ENCODE data around the gene SLITRK1. TPM values are rescaled to one million over a fixed set of nuclear protein-coding genes. Genes with fewer than 3 reads are reported as not detected.

The SLITRK1 gene, protein sequence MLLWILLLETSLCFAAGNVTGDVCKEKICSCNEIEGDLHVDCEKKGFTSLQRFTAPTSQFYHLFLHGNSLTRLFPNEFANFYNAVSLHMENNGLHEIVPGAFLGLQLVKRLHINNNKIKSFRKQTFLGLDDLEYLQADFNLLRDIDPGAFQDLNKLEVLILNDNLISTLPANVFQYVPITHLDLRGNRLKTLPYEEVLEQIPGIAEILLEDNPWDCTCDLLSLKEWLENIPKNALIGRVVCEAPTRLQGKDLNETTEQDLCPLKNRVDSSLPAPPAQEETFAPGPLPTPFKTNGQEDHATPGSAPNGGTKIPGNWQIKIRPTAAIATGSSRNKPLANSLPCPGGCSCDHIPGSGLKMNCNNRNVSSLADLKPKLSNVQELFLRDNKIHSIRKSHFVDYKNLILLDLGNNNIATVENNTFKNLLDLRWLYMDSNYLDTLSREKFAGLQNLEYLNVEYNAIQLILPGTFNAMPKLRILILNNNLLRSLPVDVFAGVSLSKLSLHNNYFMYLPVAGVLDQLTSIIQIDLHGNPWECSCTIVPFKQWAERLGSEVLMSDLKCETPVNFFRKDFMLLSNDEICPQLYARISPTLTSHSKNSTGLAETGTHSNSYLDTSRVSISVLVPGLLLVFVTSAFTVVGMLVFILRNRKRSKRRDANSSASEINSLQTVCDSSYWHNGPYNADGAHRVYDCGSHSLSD
- total RNA-seq = not detected

DNA sequence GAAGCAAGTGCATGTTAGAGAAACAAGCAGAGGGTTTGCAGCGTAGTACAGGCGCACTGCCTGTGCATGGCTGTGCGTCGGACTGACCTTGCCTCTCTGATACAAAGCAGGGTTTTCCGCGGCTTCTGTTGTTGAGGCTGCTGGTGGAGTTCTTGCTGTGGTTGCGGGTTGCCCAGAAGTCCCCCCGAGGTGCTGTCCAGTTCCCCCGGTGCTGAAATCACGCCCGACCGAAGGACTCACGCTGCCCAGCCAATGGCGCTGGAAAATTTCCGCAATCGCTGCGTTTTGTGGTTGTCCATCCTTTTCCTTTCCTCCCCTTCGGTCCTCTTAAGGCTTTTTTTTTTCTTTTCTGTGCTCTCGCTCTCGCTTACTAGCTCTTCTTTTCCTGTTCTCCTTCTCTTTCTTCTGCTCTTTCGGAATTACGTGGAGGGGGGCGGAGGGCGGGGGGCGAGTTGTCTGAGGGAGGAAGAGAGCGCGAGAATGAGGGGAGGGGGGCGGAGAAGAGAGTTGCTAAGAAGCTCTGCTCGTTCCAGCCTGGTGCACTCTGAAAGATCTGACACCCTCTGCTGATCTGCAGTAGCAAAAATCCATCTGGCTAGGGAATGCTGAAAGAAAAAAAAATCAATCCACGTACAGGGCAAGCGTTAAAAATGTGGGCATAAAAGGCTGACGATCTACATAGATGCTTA is at the start of gene SLITRK1:
Gene SLITRK1 (minus strand): TSS at position 558 of the 689 bp plus-strand sequence. CDS start 967 bp downstream, outside the sequence.
- DNase-seq (ENCODE audit: low spot score) = no peak

DNA sequence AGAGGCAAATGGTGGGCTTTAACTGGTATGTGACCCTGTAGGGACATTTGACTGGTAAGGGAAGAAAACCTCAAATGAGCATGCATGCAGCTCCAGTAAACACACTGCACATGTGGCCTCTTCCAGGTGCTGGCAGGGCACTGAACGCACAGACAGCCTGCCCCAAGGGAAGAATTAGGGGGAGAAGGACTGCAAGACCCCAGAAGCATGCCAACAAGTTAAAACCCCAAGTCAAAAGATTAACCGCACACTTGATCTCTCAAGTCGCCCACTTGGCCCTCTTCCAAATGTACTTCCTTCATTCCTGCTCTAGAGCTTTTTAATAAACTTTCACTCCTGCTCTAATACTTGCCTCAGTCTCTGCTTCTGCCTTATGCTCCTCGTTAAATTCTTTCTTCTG is 46.9 kb upstream of the SLITRK1 start:
- DNase-seq (ENCODE audit: low spot score) = no peak

DNA sequence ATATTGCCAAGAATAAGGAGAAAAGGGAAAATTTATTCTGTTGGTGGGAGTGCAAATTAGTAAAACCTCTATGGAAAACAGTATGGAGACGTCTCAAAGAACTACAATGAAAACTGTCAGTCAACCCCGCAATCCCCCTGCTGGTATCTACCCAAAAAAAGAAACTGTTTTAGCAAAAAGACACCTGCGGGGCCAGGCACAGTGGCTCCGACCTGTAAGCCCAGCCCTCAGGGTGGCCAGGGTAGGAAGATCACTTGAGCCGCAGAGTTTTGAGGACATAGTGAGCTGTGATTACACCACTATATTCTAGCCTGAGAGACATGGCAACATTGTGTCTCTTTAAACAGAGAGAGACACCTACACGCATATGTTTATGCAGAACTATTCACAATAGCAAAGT is 37.5 kb upstream of the SLITRK1 start:
- DNase-seq (ENCODE audit: low spot score) = no peak

DNA sequence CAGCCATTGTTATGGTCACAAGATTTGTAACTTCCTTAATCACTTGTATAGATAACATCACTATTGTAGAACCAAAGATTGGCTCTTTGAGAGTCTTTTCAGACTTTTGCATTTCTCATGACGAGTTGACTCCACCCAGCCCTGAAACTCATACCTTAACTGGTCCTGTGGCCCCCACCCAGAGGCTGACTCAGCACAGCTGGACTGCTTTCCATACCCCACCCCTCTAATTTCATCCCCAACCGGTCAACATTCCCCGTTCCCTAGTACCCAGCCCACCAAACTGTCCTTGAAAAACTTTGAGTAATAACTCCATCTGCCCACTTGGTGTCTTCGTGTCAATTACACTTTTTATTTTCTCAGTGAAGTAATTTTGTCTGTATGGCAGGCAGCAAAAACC is 32.1 kb upstream of the SLITRK1 start:
- DNase-seq (ENCODE audit: low spot score) = no peak

DNA sequence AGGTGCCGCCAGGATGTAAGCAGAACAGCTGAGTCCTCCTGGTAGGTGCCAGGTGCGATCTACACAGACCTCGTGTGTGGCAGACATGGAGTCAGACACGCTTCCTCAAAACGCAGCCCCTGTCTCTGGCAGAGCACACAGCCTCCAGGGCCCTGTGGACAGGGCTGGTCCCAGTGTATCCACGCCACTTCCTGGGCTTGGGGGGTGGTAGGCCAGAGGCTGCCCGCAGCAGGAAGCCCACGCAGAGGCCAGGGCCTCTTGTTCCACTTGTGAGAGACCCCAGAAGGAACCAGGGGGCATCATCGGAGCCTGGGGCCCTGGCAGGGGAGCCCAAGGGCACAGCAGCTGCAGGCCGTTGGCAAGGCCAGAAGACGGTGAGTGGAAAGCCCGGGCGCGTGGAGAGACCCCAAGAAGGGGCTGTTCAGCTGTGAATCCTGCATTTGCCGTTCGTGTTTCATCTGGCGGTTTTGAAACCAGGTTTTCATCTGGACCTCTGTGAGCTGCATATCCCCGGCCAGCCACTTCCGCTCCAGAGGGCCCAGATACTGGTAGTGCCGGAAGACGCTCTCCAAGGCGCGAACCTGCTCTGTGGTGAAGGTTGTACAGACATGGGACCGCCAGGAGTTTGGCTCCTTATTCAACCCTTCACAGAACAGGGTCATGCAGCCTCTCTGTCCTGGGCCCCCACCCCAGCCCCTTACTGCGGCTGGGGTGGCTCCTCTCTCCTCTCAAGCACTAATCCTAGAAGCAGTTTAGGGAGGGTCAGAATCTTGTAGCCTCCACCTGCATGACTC is 25.1 kb upstream of the SLITRK1 start:
- no peak for DNase-seq (ENCODE audit: low spot score)

DNA sequence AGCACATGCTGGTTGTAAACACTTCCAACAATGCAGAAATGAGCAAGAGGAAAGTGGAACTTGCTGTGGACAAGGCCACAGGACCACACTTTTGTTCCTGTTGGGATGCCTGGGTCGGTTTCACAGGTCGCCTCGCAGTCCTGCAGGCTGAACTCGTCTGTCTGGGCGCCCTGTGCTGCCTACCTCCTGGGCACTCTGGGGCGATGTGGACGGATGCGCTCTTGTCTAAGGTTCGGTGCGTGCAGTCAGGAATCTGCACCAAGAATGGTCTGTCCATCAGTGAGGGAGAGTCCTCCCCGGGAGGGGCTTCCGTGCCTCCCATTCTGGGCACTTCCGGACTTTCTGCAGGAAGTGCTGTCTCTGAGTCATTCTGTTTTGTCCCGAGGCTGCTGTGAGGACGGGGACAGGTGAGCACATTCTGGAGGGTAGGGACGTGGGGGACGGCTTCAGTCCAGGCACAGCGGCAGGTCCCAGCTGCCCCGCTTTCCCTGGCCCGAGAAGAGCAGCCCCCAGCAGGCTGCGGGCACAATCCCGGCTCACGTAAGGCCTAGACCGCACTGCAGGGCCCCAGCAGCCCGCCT is 24.1 kb upstream of the SLITRK1 start:
- DNase-seq (ENCODE audit: low spot score) = no peak

DNA sequence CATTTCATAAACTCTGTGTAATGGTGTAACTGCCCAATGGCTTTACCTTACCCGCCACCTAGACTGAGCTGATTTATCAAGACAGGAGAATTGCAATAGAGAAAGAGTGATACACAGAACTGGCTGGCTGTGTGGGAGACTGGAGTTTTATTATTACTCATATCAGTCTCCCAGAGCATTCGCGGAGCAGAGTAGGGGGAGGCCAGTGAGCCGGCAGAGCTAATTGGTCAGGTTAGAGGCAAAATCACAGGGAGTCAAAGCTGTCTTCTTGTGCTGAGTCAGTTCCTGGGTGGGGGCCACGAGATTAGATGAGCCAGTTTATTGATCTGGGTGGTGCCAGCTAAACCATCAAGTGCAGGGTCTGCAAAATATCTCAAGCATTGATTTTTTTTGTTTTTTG is 23.4 kb upstream of the SLITRK1 start:
- no peak for DNase-seq (ENCODE audit: low spot score)

DNA sequence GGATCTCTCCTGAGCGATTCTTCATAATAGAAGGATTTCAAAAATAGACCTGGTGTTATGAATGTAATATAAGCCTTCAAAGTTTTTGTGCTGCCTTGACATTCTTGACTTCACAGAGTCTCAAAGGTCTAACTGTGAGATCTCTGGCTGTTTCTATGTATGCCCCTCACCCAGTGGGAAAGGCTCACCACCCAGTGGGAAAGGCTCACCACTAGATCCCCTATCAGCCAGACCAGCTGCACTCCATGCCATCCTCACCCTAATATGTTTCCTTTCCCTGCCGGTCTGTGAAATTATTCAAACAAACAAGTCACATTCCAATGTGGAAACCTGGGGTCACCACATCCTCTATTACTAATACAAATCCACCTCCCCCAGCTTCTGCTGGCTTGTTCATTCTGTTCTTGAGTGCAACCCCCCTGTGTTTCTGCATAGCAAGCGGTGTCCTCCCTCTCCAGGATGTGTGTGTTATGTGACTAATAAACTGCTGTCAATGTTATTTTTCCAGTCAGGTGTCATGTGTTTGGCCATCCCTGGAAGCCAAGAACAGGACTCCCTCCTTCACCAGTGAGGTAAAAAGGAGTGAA is 13.8 kb upstream of the SLITRK1 start:
- no peak for DNase-seq (ENCODE audit: low spot score)

DNA sequence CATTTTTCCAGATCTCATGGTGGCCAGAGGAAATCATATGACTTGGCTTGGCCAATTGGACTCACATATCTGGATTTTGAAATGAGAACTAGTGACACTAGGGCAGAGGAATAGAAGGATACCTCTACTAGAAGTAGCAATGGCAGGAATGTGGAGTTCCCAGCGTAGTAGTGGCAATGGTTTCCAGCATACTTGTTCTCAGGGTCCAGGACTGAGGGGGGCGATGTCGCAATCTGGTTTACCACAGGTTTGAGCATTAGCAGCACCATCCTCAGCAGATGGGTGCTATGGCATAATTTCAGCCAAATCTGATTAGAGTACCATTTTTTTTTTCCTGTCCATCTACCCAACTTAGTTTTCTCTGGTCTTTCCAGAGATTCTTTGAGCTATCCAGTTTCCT is 8.1 kb upstream of the SLITRK1 start:
- DNase-seq (ENCODE audit: low spot score) = no peak

DNA sequence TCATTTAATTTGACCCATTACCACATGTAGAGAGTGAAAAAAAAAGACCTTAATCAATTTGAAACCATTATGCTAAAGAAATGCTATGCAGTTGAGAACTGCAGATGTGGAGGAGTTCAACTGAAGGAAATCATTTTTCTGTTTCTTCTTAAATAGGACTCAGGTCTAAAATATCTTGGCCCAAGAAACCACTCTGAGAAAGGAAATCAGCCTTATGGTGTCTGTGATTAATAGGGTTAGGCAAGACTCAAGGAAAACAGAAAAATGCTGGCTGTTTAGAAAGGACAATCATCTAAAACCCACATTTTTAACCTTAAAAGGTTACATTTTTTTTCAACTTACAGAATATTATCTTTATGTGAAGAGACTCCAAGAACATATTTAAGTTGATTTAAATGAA is 1.9 kb upstream of the SLITRK1 start:
- no peak for DNase-seq (ENCODE audit: low spot score)

DNA sequence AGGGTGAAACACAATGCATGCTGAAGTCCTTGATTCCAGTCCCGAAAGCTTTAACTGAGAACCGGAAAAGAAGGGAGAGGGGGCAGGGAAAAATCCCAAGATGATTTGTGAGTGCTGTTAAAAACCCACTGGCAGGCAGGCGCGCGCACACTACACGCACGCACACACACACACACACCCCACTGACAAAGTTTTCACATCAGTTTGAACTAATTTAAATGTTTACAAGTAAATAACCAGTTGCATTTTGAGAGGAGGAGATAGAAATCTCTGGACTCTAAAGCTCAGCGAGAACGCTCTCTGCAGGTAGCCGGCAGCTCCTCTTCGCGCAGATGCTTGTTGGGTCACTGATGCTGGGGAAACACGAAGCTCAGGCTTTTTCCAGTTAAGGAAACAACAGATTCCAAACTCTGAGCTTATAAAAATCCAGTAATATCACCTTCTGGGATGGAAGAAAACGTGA is 818 bp upstream of the SLITRK1 start:
- DNase-seq (ENCODE audit: low spot score) = no peak

DNA sequence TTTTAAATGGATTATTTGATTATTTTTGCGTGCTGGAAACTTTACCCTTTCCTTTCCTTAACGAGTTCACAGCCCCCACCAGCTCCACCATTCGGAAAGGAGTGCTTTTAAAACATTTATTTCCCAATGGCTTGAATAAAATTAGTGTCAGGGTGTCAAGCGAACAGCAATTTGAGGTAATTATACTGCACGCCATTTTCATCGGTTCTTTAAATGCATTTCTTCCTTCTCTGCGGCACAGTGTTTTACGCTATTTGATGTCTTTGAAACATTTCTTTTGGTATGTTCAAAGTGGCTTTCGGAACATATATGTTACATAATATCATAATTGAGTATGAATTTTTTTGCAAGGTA is 309 bp upstream of the SLITRK1 start:
- DNase-seq (ENCODE audit: low spot score) = no peak

DNA sequence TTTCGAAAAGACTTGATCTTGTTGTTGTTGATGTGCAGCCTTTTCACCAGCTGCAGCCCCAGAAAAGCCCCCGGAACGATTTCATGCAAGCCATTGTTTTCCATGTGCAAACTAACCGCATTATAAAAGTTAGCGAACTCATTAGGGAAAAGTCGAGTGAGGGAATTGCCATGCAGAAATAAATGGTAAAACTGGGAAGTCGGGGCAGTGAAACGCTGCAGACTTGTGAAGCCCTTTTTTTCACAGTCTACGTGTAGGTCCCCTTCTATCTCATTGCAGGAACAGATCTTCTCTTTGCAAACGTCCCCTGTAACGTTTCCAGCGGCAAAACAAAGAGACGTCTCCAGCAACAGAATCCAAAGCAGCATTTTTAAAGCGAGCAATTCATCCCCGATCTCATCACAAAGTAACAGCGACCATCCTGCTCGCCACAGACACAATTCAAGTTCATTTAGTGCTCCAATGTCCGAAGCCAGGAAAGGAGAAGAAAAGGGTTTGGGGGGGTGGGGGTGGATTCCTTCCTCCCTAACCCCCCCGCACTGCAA is 1.1 kb downstream of the SLITRK1 start:
- no peak for DNase-seq (ENCODE audit: low spot score)

DNA sequence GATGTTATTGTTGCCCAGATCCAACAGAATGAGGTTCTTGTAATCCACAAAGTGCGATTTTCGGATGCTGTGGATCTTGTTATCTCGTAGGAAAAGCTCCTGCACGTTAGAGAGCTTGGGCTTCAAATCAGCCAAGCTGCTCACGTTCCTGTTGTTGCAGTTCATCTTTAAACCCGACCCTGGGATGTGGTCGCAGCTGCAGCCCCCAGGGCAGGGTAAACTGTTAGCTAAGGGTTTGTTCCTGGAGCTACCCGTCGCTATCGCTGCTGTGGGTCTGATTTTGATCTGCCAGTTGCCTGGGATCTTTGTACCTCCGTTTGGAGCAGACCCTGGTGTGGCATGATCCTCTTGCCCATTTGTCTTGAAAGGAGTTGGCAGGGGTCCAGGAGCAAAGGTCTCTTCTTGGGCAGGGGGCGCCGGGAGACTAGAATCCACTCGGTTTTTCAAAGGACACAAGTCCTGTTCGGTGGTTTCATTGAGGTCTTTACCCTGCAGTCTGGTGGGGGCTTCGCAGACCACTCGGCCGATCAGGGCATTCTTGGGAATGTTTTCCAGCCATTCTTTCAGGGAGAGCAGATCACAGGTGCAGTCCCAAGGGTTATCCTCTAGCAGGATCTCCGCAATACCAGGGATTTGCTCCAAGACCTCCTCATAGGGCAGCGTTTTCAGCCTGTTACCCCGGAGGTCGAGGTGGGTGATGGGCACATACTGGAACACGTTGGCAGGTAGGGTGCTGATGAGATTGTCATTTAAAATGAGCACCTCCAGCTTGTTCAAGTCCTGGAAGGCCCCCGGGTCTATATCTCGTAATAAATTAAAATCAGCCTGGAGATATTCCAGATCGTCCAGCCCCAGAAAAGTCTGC is 1.8 kb downstream of the SLITRK1 start:
- no peak for DNase-seq (ENCODE audit: low spot score)

DNA sequence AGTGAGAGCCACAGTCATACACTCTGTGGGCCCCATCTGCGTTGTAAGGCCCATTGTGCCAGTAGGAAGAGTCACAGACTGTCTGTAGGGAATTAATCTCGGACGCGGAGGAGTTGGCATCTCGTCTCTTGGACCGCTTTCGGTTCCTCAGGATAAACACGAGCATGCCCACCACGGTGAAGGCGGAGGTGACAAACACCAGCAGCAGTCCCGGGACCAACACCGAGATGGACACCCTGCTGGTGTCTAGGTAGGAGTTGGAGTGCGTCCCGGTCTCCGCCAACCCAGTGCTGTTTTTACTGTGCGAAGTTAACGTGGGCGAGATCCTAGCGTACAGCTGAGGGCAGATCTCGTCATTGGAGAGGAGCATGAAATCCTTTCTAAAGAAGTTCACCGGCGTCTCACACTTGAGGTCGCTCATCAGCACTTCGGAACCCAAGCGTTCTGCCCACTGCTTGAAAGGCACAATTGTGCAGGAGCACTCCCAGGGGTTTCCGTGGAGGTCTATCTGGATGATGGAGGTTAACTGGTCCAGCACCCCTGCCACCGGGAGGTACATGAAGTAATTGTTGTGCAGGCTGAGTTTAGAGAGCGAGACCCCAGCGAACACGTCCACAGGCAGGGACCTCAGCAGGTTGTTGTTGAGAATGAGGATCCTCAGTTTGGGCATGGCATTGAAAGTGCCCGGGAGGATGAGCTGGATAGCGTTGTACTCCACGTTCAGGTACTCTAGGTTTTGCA is 2.7 kb downstream of the SLITRK1 start:
- DNase-seq (ENCODE audit: low spot score) = no peak

DNA sequence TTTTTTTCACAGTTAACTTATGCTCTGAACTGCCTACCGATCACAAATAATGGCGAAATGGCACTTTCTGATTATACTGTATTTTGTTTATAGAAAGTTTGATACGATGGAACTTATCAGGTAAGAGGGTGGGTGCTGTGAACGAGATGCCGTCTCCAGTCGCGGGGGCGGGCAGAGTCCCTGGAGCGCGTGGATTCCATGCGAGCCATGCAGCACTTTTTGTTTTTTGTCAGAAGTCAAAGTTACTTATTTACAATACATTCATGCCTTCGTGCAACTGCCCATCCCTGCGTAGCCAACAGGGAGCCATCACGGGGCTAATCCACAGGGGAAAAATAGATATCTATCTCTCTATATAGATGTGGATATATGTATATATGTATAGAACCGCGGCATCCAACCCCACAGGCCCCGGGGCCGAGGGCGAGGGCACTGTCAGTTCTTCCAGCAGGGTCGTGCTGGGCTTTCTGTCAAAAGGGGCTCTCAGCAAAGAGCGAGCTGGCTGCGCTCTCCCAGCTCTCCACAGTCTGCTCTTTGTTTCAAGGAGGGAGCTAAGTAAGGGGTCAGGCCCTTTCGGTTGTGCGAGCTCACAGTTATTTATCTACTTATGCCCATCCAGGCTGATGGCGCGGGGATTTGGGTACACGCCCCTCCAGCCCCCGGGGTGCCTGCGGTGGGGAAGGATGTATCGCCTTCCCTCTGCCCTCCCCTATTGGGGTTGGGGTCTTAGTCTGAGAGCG is 3.4 kb downstream of the SLITRK1 start:
- DNase-seq (ENCODE audit: low spot score) = no peak

DNA sequence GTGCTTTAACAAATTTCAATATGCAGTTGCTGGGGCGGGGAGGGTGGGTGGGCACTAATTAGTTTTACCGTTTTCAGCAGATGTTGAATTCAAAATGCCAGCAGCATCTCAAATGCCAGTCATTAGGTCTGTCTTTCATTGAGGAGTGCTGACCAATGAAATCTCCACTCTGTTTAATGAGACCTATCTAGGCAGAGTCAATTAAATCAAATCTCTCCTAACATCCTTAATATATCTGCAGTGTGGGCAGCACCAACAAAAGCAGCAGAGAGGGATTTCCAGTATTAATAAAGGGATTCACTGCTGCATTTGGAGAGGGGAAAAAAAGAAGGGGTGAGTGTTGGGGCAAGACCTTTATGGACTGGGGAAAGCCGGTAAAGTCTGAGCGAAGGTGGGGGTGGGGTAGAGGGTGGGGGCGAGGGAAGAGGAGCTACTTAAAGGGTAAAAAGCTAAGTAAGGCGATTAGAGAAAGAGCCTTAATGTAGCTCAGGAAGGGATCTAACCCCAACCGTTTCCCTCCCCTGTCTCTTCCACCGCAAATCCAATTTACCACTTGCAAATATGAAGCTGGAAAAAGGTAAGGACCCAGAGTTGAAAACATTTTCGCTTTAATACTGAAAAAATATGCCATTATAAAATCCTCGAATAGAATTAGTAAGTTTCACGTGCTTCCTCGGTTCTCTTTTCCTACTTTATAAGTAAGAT is 4.5 kb downstream of the SLITRK1 start:
- DNase-seq (ENCODE audit: low spot score) = no peak

DNA sequence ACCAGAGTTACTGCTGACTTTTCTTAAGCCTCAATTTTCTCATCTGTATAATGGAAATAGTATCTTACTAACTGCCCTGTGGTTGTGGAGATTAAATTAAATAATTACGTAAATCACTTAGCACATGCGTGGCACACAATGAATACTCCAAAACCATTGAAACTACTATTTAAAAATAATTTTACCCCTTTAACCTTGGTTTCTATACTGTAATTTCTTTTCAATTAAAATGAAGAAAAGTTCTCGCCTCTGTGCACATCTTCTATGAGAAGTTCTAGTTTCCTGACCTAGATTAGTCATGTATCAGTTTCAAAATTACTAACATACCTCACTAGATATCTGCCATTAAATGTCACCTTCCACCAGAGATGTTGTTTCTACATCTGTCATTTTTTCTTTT is 5.7 kb downstream of the SLITRK1 start:
- DNase-seq (ENCODE audit: low spot score) = no peak

Measured in ureter (tissue), 1 donor.